GM19455 (cell line): ENCODE data around the gene GTF2IRD1.
"Not testable (repeated sequence)": the region's sequence is repeated elsewhere in the genome, so short reads cannot be mapped to it uniquely, and the experiment has no call there.

ENCODE experiments used
- ATAC-seq: cut with Tn5 transposase; IDR thresholded peaks from one replicate; pipeline ENCODE4 v1.9.1; 2021; ENCODE audit not compliant: unreplicated experiment

The GTF2IRD1 gene

DNA sequence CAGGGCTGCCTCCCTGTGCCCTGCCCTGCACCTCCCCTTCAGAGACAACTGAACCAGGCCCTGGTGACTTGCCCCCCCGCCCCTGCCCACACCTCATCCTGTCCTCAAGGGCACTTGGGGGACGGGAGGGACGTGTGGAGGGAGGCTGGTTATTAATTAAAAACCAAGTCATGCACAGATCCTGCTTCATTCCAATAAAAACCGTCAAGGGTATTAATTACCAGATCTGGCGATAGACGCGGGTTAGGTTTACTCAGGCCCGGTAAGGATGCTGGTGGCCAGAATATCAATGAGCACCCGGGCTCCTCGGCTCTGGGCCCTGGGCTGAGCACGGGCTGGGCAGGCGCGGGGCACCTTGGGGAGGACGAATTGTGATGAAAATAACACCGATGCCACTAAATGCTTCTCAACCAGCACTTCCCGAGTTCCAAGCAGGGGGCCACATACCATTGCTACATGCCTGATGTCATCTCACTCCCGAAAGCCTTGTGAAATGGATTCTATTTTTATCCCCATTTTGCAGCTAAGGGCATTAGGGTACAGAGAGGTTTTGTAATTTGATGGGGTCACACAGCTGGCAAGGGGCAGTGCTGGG lies 24.5 kb upstream of the GTF2IRD1 start:
- no peak for ATAC-seq

DNA sequence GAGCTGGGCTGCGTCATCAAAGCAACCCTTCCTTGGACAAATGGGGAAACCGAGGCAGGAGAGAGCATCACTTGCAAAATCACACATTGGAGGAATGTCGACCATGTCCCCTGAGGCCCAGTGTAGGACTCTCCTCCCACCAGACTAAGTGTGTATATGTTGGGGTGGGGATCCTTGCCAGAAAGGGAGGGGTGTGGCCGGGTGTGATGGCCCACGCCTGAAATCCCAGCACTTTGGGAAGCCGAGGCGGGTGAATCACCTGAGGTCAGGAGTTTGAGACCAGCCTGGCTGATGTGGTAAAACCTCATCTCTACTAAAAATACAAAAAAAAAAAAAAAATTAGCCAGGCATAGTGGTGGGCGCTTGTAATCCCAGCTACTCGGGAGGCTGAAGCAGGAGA lies 23.3 kb upstream of the GTF2IRD1 start:
- ATAC-seq: not testable (repeated sequence)

DNA sequence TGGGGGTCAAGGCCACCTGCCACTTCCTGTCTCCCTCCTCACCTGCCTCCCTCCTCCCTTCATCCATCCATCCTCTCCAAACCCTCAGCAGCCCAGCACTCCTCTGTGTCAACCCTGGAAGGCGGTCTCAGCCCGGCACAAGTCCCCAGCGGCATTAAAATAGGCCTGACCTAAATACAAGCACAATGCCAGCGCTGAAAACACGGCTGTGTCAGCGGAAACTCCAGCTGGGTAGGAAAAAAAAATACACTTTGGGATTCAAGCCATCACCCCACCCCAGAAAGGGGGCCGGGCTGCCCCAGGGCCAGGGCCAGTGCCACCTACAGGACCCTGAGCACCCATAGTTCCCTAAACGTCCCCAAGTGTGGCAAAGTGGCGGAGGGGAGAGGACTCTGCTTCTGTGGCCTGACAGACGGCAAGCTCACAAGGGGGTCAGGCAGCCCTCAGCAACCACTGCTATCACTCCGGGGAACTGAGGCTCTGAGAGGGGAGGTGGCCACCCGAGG lies 22.7 kb upstream of the GTF2IRD1 start:
- ATAC-seq: no peak

DNA sequence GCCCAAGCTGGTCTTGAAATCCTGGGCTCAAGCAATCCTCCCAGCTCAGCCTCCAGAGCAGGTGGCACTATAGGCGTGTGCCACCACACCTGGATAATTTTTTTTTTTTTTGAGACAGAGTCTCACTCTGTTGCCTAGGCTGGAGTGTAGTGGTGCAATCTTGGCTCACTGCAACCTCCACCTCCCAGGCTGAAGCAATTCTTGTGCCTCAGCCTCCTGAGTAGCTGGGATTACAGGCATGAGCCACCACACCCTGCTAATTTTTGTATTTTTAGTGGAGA lies 16.5 kb upstream of the GTF2IRD1 start:
- not testable (repeated sequence) for ATAC-seq

DNA sequence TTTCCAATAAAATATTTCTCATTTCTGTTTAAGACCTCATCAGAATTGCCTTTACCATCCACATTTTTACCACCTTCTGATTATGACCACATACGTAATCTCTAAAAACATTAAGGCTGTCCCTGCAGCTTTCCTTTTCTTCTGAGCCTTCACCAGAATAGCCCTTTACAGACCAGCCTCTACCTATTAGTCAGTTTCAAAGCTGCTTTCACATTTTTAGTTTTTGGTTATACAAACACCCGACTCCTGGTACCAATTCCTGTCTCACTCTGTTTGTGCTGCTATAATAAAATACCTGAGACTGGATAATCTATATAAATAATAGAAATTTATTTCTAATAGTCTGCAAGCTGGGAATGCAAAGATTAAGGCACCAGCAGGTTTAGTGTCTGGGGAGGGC lies 15.4 kb upstream of the GTF2IRD1 start:
- ATAC-seq: no peak

DNA sequence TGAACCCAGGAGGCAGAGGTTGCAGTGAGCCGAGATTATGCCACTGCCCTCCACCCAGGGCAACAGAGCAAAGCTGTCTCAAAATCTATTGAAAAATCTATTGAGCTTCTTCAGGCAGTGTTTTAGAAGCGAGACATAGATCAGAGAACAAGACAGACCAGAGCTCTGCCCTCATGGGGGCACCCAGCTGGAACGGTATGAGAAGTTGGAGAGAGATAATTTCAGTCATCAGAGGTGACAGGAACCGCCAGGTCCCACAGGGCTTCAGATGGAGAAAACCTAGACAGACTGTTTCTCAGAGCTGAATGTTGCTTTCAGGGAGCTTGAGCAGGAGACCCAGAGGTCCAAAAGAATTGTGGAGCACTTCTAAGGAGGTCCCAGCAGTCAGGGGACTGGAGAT lies 14.2 kb upstream of the GTF2IRD1 start:
- no peak for ATAC-seq

DNA sequence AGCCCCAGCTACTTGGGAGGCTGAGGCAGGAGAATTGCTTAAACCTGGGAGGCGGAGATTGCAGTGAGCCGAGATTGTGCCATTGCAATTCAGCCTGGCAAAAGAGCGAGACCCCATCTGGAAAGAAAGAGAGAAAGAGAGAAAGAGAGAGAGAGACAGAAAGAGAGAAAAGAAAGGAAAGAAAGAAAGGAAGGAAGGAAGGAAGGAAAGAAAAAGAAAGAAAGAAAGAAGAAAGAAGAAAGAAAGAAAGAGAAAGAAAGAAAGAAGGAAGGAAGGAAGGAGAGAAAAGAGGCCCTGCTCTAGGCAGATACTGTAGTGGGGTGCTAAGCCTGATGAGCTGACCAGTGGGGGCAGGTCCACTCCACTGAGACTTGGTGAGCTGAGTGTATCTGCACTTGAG lies 13.6 kb upstream of the GTF2IRD1 start:
- ATAC-seq: not testable (repeated sequence)

DNA sequence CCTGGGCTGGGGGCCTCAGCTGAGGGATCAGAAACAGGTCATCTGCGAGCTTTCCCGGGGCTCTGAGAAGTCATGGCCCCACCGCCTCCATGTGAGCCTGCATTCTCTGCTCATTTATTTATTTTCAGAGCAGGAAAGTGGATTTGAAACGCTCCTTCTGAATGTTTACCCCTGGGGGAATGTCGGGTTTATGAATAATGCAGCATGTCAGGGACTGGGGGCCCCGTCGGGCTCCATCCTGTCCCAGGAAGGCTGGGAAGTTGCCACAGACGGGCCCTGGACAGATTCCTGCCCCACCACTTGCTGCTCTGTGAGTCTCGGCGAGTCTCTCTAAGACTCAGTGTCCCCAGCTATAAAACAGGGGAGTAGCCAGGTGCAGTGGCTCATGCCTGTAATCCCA lies 11.9 kb upstream of the GTF2IRD1 start:
- no peak for ATAC-seq

DNA sequence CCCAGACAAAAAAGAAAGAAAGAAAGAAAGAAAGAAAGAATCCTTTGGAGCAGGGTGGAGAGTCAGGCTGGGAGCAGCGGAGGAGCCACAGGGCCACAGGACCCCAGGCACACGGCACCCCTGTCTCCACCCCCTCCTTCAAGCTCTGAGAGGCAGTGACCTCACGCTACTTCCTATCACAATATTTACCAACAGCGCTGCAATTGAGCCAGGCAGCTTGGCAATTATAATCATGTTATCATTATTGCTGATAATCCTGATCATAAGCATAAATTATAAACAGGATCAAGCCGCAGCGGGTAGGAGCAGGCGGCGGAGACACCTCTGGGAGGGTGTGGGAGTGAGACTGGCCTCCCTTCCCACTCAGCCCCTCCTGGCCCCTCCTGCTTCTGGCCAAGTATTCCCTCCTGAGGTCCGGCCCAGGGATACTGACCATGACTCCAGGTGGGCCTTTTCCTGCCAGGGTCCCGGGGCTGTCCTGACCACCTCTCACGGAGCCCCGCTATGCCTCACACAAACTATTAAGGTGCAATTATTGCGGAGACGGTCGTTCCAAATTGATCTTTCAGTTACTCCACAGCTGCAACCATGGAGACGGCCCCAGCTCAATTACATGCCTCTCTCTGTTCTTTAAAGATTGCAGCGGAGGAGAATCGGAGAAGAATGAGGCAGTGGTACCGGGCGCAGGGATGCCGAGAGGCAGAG lies 10.0 kb upstream of the GTF2IRD1 start:
- no peak for ATAC-seq

DNA sequence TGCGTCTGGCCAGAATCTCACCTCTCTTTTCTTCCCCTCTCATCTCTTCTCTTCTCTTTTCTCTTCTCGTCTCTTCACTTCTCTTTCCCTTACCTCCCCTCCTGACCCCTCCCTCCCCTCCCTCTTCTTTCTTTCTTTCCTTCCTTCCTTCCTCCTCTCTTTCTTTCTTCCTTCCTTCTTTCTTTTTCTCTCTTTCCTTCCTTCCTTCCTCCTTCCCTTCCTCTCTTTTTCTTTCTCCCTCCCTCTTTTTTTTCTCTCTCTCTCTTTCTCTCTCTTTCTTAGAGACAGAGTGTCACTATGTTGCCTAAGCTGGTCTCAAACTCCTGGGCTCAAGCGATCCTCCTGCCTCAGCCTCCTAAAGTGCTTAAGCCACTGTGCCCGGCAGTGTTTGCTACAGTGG lies 4.6 kb upstream of the GTF2IRD1 start:
- no peak for ATAC-seq

DNA sequence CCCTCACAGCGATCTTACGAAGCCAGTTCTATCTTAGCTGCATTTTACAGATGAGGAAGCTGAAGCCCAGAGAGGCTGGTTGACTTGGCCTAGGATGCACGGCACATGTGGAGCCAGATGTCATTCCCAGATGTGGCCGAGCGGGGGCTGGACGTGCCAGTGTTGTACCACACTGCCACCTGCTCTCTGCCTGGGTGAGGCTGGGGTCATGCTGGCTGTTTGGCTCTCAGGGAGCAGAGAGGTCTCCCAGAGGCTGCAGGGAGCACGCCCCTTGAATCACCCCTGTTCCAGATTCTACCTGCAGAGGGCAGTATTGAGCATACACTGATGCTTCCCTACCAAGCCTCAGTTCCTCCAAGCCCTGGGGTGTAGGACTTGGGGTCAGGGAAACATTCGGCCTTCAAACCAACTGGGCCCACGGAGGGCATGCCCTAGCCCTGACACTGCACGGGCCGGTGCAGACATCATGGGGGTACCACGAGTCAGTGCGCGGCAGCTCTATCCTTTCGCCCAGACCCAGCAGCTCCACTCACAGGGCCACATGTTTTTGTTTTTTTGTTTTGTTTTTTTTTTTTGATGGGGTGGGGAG lies 3.8 kb upstream of the GTF2IRD1 start:
- no peak for ATAC-seq

DNA sequence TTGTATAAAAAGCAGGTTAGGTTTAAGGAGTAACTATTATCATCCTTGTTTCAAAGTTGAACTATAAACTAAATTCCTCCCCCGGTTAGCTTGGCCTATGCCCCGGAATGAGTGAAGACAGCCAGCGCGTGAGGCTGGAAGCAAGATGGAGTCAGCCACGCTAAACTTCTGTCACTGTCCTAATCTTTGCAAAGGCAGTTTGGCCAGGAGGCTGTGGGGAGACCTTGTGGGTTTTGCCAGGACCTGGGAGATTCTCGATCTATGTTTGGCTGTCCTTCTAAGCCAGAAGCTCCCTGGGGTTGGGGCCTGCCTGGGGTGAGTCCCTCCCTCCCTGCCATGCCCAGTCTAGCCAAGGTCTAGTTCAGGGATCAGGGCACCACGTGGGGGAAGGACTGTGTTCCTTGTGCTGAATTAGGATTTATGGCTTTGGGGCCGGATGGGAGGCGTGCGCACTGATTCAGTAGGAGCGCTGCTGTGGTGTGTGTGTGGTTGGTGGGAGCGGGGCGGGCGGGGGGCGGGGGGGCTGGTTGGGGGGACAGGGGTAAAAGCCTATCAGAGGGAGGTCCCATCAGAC lies 871 bp upstream of the GTF2IRD1 start:
- ATAC-seq: no peak

DNA sequence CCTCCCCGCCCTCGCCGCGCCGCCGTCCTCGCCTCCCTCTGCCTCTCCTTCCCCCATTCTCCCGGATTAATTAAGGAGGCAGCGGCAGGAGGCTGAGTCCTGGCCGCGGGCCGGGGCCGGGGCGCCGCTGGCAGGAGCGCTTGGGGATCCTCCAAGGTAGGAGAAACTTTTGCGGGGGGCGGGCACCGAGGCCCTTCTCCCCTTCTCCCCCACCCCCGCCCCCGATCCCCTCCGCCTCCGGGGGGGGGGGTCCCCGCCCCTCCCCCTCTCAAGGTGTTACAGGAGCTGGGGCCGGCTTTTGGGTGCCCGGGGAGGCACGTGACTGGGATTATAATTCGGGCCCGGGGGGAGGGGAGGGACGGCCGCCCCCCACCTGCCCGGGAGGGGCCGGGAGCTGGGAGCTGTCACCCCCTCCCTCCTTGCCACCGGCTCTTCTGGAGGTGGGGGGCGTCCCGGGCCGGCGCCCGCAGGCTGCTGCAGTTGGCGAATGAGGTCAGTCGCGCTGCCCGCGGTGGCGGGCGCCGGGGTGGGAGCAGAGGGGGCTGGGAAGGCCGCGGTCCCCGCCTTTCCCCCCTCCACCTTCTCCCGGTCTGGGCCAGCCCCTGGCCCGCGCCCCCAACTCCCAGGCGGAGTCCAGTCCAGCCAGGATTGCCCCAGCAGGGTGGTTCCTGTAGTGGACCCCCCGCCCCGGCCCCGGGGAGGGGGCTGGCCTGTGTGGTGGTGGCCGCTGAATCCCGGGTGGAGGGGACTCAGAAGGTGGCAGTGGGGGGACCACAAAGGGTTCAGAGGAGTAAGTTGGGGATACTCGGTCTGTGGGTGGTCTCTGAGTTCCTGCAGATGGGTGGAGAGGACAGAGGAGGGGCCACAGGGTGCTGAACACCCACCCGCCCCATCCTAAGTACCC lies 567 bp downstream of the GTF2IRD1 start:
- no peak for ATAC-seq

DNA sequence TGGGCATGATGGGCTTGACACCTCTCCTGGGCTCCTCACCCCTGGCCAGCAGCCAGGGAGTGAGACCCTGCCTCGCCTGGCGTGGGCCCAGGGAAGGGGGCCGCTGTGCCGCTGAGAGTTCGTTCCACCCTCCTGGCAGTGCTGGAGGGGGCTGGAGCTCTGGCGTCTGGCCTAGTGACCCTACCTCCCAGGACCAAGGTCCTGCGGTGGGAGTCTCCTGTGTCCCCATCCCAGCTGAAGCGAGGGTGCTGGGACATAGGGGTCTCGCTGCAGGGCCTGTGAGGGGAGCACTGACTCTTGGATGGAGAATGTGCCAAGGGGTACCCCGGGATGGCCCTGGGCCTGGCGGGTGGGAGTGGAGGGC lies 1.2 kb downstream of the GTF2IRD1 start:
- no peak for ATAC-seq

DNA sequence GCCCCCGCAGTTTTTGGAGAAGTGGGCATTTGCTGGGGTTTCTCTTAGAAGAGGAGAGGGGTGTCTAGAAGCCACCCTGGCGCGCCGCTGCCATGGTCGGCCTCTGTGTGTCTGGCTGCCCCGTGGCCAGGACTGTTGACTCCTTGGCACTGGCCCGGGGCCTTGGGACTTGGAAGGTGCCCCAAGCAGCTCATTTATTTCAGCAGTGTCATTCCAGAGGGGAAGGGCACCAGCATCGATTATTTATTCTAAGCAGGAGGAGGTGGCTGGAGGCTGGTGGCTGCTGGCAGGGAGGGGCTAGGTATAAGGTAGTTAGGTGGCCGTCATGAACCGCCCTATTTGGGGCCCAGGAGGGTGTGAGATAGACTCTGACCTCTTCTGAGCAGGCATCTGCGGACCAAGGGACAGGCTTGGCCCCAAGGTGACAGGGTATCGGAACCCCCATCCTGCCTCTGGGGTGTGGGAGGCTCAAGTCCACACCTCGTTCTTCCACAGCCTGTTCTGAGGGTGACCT lies 1.6 kb downstream of the GTF2IRD1 start:
- no peak for ATAC-seq

DNA sequence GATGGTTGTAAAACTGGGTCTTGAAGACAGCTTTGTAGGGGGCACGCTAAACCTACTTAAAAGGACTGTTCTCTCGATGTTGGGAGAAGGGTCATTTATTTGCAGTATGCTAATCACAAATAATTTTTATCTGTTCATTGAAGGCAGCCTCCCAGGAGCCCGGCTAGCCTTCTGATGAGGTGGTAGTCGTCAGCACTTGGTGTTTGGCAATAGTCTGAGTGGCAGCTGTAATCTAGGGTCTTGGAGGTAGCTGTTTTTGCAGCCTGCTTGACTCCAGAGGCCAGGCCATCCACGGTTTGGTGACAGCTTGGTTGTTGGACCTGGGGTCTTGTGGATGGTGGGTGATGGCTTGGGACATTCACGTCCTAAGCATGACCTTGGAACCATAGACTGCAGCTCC lies 2.2 kb downstream of the GTF2IRD1 start:
- no peak for ATAC-seq

DNA sequence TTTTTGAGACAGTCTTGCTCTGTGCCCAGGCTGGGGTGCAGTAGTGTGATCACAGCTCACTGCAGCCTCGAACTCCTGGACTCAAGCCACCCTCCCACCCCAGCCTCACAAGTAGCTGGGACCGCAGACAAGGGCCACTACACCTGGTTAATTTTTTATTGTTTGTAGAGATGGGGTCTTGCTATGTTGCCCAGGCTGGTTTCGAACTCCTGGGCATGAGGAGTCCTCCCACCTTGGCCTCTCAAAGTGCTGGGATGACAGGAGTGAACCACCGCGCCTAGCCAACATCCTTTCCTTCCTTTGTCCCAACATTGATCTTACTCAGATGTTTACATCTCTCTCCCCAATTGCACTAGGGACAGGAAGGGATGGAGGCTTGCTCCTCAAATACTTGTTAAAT lies 3.3 kb downstream of the GTF2IRD1 start:
- no peak for ATAC-seq

DNA sequence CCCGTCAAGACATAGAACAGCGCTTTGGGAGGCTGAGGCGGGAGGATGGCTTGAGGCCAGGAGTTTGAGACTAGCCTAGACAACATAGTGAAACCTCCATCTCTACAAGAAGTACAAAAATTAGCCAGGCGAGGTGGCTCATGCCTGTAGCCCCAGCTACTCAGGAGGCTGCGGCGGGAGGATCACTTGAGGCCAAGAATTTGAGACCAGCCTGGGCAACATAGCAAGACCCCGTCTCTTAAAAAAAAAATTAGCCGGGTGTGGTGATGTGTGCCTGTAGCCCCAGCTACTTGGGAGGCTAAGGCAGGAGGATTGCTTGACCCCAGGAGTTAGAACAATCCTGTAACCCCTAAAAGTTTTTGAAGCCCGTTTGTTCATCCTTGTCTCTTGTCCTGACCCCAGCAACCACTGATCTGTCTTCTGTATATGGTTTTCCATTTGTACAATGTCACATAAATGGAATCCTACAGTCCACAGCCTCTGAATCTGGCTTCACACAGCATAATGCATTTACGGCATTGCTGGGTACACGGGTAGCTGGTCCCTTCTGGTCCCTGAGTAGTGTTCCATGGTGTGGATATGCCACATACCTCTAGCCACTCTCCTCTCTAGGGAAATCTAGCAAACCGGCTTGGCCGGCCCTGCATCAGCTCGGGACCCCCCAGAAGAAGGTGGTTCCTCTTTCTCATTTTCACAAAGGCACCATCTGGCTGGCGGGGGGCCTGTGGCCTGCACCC lies 8.4 kb downstream of the GTF2IRD1 start:
- no peak for ATAC-seq

DNA sequence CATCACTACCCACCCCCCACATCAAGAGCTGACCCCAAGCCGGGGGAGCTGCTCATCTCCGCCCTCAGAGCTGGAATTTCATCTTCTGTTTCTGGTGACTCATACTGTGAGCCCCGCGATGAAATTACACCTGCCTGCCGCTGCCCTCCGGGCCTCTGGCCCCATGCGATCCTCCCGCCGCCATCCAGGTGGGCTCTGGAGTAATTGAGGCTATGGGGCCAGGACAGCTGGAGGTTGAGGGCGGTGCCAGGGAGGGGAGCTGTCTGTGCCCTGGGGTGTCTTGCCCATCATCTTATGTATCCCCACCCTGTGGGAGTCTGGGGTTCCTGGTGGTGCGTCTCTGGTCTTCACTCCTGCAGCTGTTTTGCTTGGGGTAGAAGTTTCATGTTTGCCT lies 9.0 kb downstream of the GTF2IRD1 start:
- ATAC-seq: no peak
